GM18498 (cell line): ENCODE measurements around the gene RBM38.
A peak's percentile ranks its signal among the peaks of the same experiment; 100 is the strongest.

ENCODE experiments used
- ATAC-seq: cut with Tn5 transposase; IDR thresholded peaks from one replicate; pipeline ENCODE4 v1.9.1; 2021; ENCODE audit warnings: mild to moderate bottlenecking, moderate library complexity; ENCODE audit not compliant: unreplicated experiment

RBM38 gene

DNA sequence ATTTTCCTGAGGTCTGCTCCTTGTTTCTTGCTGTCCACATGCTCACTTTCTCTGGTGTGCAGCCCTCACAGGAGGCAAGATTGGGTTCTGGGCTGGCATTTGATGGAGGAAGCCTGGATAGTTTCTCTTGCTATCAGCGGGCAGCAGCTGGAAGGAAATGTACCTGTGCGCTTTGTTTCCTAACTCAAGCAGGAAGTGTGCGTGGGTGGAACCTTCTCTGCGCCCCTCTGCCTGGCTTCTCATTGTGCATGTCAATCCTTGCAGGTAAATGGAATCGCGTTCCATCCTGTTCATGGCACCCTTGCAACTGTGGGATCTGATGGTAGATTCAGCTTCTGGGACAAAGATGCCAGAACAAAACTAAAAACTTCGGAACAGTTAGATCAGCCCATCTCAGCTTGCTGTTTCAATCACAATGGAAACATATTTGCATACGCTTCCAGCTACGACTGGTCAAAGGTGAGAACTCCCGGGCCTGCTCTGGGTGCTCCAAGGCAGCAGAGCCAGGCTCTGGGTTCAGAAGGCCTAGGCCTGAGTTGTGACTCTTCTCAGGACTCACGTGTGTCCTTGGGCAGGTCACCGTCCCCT is 16.8 kb upstream of the RBM38 start:
- no peak for ATAC-seq

DNA sequence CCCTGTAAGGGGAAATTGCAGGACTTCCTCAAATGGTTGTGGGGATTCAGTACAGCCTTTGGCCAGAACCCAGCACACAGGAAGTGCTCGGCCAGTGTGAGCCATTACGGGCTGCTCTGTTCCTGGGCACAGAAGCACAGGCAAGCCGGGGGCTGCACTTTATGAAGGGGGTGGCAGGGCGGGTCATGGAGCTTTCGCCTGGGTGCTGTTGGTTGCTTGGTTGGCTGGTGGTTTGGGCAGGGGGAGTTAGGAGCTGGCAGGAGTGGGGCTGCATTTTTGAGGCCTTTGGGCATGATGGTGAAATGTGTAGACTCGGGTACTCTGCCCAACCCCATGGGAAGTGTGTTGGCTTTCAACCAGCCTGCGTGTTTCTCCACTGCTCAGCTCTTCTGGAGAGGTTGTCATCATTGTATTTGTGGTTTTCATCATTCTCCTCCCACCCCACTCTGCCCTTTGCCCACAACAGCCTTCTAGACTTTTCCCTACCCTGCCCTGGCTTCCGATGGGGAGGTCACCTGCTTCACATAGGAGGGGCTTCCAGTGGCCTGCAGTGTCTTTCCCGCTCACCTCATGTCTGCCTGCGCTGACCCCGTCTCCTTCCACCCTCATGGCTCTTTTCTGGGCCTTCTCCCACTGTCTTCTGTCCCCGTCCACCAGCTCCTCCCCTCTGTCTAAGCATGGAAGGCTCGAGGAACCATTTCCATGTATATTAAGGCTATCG is 16.1 kb upstream of the RBM38 start:
- no peak for ATAC-seq

DNA sequence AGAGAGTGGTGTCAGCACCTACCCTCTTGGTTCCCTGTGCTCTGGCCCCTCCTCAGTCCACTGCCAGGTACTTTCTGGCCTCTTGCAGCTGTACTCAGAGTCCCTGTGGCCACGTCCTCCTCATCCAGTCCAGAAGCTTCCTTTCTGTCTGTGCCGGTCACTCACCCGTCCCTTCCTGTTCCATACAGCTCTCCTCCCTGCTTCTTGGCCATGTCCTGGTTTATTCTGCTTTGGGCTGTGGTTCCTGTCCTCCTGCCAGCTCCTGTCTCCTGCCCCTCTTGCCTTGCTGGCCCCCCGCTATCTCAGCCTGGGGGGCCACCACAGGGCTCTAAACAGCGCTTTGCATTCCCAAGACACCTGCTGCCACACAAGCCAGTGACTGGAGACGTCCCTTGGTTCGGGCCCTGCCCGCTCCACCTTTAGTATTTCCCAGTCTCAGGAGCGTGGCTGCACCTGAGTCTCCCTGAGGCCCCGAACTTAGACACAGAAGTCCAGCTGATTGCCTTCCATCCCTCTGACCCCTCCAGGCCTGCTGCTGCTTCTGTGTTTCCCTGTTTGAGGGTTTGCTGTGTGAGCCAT is 15.5 kb upstream of the RBM38 start:
- no peak for ATAC-seq

GRCh38 chr20:57377350-57377749 is 13.8 kb upstream of the RBM38 start:
- no peak for ATAC-seq

GRCh38 chr20:57378107-57378506 is 13.1 kb upstream of the RBM38 start:
- ATAC-seq = no peak

- no peak for ATAC-seq
Measured at GRCh38 chr20:57378646-57379262, 12.4 kb upstream of the RBM38 start.

- ATAC-seq = no peak
Measured at GRCh38 chr20:57379263-57379647, 11.9 kb upstream of the RBM38 start.

- no peak for ATAC-seq
Measured at GRCh38 chr20:57380081-57380750, 11.0 kb upstream of the RBM38 start.

DNA sequence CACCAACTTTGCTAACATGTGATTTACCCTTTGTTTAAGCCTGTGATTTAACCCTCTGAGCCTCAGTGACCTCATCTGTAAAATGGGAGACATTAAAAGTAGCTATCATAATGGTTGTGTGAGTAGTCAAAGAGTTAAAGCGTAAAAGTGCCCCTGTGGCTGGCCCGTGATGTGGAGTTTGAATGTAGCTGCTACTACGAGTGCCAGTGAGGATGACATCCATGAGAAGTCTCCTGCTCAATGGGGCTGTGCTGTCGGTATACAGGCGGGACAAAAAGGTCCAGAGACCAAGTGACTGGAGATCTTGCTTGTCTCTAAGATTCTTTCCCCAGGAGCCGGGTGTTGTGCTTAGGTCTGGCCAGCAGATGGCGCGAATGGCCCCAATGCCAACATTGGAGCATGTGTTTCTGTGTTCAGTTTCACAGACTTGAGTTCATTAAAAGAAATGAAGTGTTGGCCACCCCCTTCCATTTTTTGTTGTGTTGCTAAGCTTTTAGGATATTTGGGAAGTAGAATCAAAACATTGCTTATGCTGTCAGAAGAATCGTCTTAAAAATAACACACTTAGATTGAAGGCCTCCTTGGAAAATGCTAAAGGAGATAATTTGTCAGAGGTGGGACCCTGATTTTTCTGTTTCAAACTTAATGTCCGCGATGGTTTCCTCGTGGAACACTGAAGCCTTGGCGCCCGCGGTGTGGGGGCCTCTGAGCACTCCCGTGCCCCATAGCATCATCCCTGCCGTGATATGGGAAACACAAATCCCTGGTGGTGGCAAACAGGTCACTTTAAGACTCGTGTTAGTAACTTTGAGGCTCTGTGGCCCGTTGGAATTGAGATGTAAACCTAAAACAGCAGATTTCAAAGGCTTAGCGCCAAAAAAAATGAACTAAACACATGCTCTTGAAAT is 9.3 kb upstream of the RBM38 start:
- peak; percentile 66 for ATAC-seq

- ATAC-seq = no peak
Measured at GRCh38 chr20:57382516-57382915, 8.7 kb upstream of the RBM38 start.

GRCh38 chr20:57383447-57384347 is 7.5 kb upstream of the RBM38 start:
- ATAC-seq = no peak

- no peak for ATAC-seq
Measured at GRCh38 chr20:57384486-57384885, 6.7 kb upstream of the RBM38 start.

DNA sequence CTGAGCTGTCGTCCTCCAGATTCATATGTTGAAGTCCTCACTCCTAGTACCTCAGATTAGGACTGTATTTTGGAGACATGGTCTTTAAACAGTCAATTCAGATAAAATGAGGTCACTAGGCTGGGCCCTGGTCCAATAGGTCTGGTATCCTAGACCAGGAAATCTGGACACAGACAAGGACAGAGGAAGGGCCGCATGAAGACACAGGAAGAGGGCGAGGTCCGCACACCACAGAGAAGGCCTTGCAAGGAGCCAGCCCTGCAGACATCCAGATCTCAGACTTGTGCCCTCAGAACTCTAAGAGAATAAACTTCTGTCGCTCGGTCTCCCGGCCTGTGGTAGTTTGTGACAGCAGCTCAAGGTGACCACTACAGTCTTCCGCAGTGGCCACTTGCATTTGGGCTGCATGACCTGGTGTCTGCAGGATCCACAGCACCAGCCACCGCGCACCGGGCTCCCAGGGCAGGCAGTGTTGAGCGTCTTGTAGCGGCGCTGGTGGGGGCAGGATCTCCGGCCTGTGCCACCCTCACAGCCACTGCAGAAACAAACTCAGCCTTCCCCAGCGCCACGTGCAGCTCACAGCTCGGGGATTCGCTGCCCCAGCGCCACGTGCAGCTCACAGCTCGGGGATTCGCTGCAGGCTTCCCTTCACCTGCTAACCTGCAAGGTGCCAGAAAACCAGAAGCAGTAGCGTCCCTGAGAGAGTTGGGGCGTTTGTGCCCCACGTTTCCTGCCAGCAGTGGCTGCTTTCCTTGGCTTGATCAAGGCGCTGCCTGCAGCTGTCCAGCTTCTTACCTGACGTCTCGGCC is 6.0 kb upstream of the RBM38 start:
- ATAC-seq = no peak

DNA sequence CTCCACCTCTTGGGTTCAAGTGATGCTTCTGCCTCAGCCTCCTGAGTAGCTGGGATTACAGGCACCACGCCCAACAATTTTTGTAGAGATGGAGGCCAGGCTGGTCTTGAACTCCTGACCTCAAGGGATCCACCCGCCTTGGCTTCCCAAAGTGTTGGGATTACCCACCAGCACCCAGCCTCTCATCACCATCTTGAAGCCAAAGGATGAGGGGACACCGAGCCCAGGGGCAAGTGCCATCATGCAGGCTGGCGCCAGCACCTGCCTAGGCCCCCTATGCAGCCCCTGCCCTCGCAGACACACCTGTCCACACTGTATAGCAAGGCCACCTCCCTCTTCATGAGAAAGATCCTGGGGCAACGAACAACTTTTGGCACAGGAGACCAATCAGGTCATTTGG is 5.3 kb upstream of the RBM38 start:
- ATAC-seq = no peak

DNA sequence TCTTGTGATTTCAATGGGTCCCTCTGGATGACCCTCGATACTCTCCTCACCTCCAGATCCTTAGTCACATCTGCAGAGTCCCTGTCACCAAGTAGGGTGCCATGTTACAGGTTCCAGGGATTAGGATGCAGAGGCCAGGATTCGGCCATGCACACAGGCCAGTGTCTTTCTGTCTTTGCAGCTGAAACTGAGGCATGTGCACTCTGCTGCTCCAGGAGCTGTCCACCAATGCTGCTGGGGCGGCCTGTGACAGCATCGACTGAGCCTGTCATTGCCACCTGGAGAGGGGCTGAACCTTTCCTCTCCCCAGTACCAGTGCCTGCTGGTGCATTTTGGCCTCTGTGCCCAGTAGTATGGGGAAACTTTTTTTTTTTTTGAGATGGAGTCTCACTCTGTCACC is 4.4 kb upstream of the RBM38 start:
- ATAC-seq = no peak

DNA sequence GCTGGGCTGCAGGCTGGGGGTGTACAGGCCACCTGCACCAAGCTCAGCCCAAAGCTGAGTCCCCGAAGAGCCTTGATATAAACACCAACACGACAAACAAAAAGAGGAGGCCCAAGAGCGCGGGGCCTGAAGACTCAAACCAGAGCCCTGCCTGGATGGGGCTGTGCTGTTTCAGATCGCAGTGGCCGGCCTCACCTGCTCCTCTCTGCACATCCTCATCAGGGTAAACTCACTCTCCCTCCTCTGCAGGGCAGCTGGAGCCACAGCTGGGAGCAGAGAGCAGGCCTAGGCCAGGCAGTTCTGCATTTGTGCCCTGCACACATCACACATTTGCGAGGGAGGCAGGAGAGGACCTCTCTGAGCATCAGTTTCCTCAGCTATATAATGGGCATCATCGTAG is 3.7 kb upstream of the RBM38 start:
- ATAC-seq = no peak

- no peak for ATAC-seq
Measured at GRCh38 chr20:57387945-57388371, 3.2 kb upstream of the RBM38 start.

- ATAC-seq = no peak
Measured at GRCh38 chr20:57388953-57389694, 2.1 kb upstream of the RBM38 start.
